GM12875 (cell line): ENCODE data around the gene NFATC3.

Experiments used
- H3K4me3 ChIP-seq: one replicate; pipeline ENCODE4 v1.5.1; 2011; ENCODE audit warnings: low read depth, low read length, control low read depth
- TF ChIP-seq, protein P1 (sequence below): IDR thresholded peaks from 2 replicates; pipeline ENCODE4 v1.5.1; 2011; ENCODE audit warnings: low read depth, mild to moderate bottlenecking, control low read depth, inconsistent platforms, low read length, moderate library complexity, borderline replicate concordance; ENCODE audit not compliant: insufficient read depth

Gene NFATC3

DNA sequence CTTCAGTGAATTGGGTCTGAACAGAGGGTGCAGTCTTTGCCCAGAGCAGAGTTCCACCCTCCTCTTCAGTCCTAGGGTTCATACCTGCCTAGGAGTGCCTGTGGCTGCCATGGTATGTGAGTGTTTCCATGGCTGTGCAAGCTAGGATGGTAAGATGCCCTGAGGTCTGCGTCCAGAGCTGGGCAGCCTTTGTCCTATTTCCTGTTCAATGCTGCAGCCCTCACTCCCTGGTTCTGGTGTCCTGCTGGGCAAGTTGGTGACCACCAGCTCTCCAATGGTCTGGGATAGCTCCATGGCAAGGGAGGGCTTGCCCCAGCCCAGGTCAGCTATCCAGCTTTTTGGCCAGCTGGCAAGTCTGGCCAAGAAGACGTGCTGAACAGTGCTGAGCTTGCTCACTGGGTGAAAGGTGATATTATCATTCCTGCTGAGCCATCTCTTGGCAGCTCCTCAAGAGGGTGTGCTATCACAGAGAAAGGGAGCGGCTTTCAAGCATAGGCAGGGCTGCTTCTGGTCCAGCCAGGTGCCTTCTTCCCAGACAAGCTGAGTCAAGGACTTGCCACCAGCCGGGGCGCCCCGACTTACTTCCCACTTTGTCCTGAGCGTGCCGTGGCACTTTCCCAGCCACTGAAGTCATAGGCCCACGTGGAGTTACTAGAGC, 13.0 kb upstream of the NFATC3 start:
- H3K4me3 ChIP-seq = no peak overlapping the region
- TF ChIP-seq, protein P1, sequence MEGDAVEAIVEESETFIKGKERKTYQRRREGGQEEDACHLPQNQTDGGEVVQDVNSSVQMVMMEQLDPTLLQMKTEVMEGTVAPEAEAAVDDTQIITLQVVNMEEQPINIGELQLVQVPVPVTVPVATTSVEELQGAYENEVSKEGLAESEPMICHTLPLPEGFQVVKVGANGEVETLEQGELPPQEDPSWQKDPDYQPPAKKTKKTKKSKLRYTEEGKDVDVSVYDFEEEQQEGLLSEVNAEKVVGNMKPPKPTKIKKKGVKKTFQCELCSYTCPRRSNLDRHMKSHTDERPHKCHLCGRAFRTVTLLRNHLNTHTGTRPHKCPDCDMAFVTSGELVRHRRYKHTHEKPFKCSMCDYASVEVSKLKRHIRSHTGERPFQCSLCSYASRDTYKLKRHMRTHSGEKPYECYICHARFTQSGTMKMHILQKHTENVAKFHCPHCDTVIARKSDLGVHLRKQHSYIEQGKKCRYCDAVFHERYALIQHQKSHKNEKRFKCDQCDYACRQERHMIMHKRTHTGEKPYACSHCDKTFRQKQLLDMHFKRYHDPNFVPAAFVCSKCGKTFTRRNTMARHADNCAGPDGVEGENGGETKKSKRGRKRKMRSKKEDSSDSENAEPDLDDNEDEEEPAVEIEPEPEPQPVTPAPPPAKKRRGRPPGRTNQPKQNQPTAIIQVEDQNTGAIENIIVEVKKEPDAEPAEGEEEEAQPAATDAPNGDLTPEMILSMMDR = no peak

DNA sequence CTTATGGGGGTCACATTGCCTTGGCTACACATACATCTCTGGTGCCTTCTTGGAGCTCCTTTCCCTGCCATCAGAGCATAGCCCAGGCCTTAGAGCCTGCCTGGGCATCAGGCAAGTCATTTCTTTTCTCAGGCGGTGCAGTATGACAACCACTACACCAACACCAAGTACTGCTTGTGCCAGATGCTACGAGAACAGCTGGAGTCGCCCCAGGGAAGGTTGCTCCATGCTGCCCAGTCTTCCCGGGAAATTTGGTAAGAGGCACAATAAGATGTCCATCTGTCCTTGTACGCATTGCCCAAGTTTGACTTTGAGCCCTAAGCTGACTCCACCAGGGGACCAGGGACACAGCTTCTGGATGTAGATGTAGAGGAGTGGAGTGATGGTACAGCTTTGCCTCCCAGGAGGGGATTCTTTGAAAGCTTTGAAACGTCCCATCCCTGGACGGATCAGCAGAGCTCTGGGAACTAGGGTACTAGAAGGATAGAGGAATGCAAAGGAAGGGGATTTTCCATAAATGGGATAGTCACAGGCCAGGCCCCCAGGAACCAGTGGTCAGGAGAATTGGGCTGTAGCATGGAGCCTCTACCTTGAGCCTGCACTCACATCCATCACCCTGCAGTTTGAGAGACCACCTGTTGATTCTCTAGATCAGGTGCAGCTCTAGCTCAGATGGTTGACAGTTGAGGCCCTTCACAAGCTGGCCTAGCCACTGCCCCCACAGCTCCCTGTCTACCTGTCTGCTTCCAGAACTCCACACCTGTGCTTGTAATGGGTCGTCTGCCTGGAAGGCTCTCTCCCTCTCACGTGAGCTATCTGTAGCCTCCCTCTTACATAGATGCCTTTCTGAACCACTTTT, 11.0 kb upstream of the NFATC3 start:
- no peak overlapping the region for H3K4me3 ChIP-seq
- TF ChIP-seq, protein P1 = no peak

DNA sequence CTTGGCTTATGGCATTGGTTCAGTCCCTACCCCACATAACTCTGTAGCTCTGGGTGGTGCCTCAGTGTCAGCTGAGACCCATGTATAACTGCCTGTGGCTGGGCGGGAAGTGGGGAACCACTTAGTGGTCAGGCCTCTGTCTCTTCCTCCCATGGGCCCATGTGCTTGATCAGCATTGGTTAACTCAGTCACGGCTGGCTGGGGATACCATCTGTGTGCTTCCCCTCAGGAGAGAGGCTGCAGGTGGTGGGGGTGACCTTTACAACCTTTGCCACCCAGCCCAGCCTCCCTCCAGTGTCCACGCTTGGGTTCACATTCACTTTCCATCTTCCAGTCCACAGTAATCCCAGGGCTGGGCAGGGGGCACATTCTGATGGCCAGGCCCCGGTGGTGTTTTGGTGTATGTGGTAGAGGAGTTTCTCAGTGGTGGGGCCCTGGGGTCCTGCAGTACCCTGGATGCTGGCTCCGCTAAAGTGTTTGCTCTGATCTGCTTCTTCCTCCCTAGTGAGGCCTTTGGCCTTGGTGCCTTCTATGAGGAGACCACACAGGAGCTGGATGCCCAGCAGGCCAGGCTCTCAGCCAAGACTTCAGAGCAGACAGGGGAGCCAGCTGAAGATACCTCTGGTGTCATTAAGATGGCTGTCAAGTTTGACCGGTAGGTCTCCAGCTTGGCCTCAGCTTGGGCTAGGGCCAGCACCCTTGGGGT, 10.2 kb upstream of the NFATC3 start:
- TF ChIP-seq, protein P1 = no peak

DNA sequence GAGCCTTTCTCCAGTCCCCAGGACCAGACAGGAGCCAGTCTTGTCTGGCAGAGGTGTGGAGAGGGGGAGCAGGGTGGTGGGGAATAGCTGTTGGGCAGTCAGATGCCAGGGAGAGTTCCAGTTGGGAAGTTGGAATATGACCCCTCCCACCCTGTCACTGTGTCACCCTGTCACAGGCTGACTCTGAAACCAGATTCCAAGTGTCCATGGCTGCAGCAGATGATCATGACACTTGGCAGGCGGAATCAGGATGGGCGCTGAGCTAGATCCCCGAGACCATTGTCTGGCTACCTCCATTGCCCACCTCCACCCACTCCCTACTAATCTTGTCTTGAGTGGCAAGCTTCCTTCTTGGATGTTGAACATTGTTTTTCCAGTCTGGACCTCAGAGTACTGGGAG, 9.2 kb upstream of the NFATC3 start:
- TF ChIP-seq, protein P1 = no peak
- H3K4me3 ChIP-seq = no peak overlapping the region

More for the DNA sequence above, 10.2 kb upstream of the NFATC3 start:
- no peak overlapping the region for H3K4me3 ChIP-seq

DNA sequence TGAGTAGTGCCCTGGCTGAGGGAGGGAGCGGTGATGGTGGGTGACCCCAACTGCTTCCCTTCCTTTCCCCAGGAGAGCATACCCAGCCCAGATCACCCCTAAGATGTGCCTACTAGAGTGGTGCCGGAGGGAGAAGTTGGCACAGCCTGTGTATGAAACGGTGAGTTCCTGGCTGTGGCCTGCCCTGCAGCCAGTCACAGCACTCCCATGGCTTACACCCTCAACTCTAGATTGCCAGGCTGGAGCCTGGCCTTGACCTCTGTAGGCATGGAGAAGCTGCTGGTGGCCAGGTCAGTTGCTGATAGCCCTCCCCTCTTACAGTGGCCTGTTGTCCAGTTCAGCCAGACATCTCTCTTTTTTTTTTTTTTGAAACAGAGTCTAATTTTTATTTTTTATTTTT, 8.6 kb upstream of the NFATC3 start:
- no peak overlapping the region for H3K4me3 ChIP-seq
- TF ChIP-seq, protein P1 = no peak

DNA sequence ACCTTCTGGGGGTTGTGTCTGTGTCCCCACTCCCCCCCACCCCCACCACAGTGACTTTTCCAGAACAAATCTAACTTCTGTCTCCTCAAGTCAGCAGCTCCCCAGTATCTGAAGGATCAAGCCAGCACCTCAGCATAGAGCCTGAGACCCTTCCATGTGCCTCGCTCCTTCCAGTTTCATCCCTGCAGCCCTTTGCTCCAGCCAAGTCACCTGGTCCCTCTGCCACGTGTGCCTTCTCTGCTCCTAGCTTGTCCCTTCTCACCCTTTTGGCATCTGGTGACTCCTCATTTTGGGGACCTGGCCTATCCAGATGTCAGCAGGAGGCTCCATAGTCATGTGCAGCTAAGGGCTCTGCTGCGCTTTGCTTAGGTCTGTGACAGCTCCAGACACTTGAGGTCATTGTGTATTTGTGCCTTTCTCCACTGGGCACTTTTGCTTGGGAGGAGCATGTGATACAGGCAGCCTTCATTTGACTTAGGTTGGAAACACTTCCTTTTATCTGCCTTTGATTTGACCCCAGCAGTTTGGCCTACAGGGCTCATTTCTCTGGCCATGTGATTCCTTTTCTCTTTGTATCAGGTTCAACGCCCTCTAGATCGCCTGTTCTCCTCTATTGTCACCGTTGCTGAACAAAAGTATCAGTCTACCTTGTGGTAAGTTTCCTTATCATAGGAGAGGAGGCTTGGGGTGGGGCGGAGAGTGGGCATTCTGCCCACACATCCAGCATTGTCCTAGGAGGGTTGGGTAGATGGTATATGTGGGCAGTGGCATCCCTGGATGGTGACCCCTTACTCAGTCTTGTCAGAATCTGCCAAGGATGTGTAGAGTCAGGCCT, 7.1 kb upstream of the NFATC3 start:
- no peak overlapping the region for H3K4me3 ChIP-seq
- TF ChIP-seq, protein P1 = no peak
